ENCODE measurements around the gene REXO5. TPM values are rescaled to one million over a fixed set of nuclear protein-coding genes. Genes with fewer than 3 reads are reported as not detected.

Gene REXO5
- total and polyA plus RNA-seq, 2 of the 13 experiments (the other 11 are each of a cell fraction or from before 2014, with no cell fraction given): 5.9 to 13.1 TPM

GRCh38 chr16:20763461-20764232, 42.7 kb upstream of the REXO5 start, which contains the start of gene ACSM3 (continued):
- TF ChIP-seq MTA1 (CRISPR knock-in tag; IDR thresholded peaks at IDR 0.05; ENCODE audit: borderline replicate concordance) (no peak), ATAD3A (CRISPR knock-in tag; IDR thresholded peaks at IDR 0.05) (no peak), ZNF274 (CRISPR knock-in tag; IDR thresholded peaks at IDR 0.05) (no peak), HOXD1 (CRISPR knock-in tag; IDR thresholded peaks at IDR 0.05) (no peak), SP140L (CRISPR knock-in tag; IDR thresholded peaks at IDR 0.05; ENCODE audit: borderline replicate concordance) (no peak), GZF1 (CRISPR knock-in tag; IDR thresholded peaks at IDR 0.05) (no peak), ZFP62 (CRISPR knock-in tag; IDR thresholded peaks at IDR 0.05) (no peak), ZMYM3 (CRISPR knock-in tag; IDR thresholded peaks at IDR 0.05) (no peak), POGK (CRISPR knock-in tag; conservative IDR thresholded peaks at IDR 0.05) (no peak), HDAC2 (CRISPR knock-in tag; IDR thresholded peaks at IDR 0.05) (peak; percentile 22; the same call in 1 of the 2 replicates), HOXA3 (CRISPR knock-in tag; IDR thresholded peaks at IDR 0.05) (no peak), KLF11 (CRISPR knock-in tag; IDR thresholded peaks at IDR 0.05) (no peak), ZNF460 (CRISPR knock-in tag; IDR thresholded peaks at IDR 0.05; ENCODE audit: borderline replicate concordance) (no peak), DMTF1 (CRISPR knock-in tag; IDR thresholded peaks at IDR 0.05) (no peak), NCOR1 (IDR thresholded peaks at IDR 0.05; ENCODE audit: borderline replicate concordance, low read length) (no peak; the same call in 1 of the 2 replicates), AKAP8 (CRISPR knock-in tag; IDR thresholded peaks at IDR 0.05) (no peak), PAX8 (CRISPR knock-in tag; IDR thresholded peaks at IDR 0.05; ENCODE audit: borderline replicate concordance) (no peak), ZNF766 (CRISPR knock-in tag; IDR thresholded peaks at IDR 0.05; ENCODE audit: borderline replicate concordance) (no peak)
- TF ChIP-seq, protein P1, sequence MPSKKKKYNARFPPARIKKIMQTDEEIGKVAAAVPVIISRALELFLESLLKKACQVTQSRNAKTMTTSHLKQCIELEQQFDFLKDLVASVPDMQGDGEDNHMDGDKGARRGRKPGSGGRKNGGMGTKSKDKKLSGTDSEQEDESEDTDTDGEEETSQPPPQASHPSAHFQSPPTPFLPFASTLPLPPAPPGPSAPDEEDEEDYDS (CRISPR knock-in tag; IDR thresholded peaks at IDR 0.05): peak; percentile 59; the same call in 1 of the 2 replicates
- TF ChIP-seq, protein P2, sequence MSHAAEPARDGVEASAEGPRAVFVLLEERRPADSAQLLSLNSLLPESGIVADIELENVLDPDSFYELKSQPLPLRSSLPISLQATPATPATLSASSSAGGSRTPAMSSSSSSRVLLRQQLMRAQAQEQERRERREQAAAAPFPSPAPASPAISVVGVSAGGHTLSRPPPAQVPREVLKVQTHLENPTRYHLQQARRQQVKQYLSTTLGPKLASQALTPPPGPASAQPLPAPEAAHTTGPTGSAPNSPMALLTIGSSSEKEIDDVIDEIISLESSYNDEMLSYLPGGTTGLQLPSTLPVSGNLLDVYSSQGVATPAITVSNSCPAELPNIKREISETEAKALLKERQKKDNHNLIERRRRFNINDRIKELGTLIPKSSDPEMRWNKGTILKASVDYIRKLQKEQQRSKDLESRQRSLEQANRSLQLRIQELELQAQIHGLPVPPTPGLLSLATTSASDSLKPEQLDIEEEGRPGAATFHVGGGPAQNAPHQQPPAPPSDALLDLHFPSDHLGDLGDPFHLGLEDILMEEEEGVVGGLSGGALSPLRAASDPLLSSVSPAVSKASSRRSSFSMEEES (CRISPR knock-in tag; IDR thresholded peaks at IDR 0.05): no peak; the same call in 1 of the 2 replicates
- TF ChIP-seq, protein P3, sequence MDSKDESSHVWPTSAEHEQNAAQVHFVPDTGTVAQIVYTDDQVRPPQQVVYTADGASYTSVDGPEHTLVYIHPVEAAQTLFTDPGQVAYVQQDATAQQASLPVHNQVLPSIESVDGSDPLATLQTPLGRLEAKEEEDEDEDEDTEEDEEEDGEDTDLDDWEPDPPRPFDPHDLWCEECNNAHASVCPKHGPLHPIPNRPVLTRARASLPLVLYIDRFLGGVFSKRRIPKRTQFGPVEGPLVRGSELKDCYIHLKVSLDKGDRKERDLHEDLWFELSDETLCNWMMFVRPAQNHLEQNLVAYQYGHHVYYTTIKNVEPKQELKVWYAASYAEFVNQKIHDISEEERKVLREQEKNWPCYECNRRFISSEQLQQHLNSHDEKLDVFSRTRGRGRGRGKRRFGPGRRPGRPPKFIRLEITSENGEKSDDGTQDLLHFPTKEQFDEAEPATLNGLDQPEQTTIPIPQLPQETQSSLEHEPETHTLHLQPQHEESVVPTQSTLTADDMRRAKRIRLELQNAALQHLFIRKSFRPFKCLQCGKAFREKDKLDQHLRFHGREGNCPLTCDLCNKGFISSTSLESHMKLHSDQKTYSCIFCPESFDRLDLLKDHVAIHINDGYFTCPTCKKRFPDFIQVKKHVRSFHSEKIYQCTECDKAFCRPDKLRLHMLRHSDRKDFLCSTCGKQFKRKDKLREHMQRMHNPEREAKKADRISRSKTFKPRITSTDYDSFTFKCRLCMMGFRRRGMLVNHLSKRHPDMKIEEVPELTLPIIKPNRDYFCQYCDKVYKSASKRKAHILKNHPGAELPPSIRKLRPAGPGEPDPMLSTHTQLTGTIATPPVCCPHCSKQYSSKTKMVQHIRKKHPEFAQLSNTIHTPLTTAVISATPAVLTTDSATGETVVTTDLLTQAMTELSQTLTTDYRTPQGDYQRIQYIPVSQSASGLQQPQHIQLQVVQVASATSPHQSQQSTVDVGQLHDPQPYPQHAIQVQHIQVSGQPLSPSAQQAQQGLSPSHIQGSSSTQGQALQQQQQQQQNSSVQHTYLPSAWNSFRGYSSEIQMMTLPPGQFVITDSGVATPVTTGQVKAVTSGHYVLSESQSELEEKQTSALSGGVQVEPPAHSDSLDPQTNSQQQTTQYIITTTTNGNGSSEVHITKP (CRISPR knock-in tag; IDR thresholded peaks at IDR 0.05; ENCODE audit: low read depth): peak; percentile 92

Measured in HepG2 (cell line).